Fibroblast of the aortic adventitia (primary cell): Measurements from ENCODE around the gene PRRT2. TPM values are rescaled to one million over a fixed set of nuclear protein-coding genes. Genes with fewer than 3 reads are reported as not detected.
A peak's percentile ranks its signal among the peaks of the same experiment; 100 is the strongest.

ENCODE experiments used
- DNase-seq: peaks from one replicate; pipeline ENCODE4 v3.0.0-alpha.2; 2010; ENCODE audit warnings: low read depth
- H3K4me3 ChIP-seq: 2 replicates; pipeline ENCODE4 v1.5.1; 2011; ENCODE audit warnings: low read depth, mild to moderate bottlenecking, control low read depth, low read length, moderate library complexity
- total RNA-seq: library from RNA; depleted of rRNA; stranded (reverse); fragments of >200 nt; gene quantifications from 2 replicates; pipeline ENCODE4 v1.2.3, GENCODE V29; 2012; ENCODE audit warnings: low replicate concordance
- TF ChIP-seq, protein P1 (sequence below): IDR thresholded peaks from 2 replicates; pipeline ENCODE4 v1.5.1; 2011; ENCODE audit warnings: mild to moderate bottlenecking, low read length, control low read depth, inconsistent platforms; ENCODE audit not compliant: insufficient read depth

Gene PRRT2
- total RNA-seq, 1 donor, result 7.7 TPM

DNA sequence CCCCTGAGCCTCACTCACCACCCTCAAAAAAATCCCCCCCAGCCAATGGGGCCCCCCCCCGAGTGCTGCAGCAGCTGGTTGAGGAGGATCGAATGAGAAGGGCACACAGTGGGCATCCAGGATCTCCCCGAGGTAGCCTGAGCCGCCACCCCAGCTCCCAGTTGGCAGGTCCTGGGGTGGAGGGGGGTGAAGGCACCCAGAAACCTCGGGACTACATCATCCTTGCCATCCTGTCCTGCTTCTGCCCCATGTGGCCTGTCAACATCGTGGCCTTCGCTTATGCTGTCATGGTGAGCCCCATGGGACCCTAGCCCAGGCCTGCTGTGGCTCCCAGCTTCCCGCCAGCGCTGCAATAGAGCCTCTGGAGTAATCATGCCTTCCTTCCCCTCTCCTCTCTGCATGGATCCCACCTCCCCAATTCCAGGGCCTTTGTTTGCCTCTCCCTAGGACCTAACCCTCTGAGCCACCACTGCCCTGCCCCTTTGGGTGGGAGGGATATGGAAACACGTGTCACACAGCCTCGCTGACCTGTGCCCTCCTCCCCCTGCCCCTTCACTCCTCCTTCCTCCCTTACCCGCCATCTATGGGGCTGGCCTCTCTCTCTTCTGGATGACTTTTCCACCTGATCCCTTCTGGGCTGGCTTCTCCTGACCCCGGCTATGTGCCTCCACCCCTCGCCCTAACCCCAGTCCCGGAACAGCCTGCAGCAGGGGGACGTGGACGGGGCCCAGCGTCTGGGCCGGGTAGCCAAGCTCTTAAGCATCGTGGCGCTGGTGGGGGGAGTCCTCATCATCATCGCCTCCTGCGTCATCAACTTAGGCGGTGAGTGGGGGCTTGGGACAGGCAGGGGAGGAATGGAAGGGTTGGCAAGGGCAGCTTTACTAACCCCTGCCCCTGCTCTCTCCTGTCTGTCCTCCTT lies 1.9 kb downstream of the PRRT2 start:
- DNase-seq, result no peak
- TF ChIP-seq, protein P1, sequence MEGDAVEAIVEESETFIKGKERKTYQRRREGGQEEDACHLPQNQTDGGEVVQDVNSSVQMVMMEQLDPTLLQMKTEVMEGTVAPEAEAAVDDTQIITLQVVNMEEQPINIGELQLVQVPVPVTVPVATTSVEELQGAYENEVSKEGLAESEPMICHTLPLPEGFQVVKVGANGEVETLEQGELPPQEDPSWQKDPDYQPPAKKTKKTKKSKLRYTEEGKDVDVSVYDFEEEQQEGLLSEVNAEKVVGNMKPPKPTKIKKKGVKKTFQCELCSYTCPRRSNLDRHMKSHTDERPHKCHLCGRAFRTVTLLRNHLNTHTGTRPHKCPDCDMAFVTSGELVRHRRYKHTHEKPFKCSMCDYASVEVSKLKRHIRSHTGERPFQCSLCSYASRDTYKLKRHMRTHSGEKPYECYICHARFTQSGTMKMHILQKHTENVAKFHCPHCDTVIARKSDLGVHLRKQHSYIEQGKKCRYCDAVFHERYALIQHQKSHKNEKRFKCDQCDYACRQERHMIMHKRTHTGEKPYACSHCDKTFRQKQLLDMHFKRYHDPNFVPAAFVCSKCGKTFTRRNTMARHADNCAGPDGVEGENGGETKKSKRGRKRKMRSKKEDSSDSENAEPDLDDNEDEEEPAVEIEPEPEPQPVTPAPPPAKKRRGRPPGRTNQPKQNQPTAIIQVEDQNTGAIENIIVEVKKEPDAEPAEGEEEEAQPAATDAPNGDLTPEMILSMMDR, result no peak
- H3K4me3 ChIP-seq, result peak overlapping the region; percentile 22

DNA sequence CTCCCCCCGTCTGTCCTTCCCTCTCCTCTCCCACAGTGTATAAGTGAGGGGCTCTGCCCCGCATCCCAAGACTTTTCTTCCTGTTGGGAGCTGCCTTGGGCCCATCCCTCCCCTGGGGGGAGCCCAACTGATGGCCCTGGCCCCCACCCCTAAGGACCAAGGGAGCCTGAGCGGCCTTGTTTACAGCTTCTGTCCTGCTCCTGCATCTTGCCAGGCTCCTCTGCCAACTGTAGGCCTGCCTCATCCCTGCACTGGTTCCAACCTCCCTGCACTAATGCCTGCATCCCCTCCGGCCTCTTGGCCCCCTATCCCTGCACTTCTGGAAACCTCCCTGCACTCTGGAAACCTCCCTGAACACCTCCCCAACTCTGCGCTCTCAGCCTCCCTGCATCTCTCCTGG lies 2.6 kb downstream of the PRRT2 start:
- peak overlapping the region; percentile 57 for H3K4me3 ChIP-seq
- TF ChIP-seq, protein P1, result no peak
- no peak for DNase-seq

DNA sequence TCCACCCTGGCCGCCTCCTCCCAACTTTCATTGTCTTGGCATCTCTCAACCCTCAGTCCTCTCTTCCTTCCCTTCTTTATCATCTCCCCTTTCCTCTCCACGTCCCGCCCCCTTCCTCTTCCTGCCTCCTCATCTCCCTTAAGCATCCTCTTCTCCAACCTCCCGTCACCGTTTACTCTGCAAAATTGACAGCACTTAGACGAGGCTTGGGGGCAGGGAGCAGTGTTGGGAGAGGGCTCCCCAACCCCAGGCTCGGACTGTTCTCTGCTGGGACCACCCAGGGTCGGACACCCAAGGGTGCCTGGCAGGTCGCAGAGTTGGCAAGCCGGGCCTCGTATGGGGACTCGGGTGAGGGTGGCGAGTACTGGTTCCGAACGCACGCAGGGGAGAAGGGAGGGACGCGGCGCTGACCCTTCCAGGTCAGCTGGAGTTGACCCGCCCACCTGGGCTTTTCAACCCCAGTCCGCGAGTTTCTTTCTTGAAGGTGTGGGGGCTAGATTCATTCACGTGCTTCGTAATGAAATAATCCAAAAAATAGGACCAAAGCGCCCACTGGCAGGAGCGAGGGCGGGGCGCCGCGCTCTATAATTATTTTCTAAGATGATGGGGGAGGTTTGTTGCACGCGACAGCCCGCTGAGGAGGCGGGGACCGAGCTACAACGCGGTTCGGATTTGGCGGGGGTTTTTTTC lies 3.2 kb downstream of the PRRT2 start:
- TF ChIP-seq, protein P1, result no peak
- DNase-seq, result no peak
- H3K4me3 ChIP-seq, result peak overlapping the region; percentile 57

DNA sequence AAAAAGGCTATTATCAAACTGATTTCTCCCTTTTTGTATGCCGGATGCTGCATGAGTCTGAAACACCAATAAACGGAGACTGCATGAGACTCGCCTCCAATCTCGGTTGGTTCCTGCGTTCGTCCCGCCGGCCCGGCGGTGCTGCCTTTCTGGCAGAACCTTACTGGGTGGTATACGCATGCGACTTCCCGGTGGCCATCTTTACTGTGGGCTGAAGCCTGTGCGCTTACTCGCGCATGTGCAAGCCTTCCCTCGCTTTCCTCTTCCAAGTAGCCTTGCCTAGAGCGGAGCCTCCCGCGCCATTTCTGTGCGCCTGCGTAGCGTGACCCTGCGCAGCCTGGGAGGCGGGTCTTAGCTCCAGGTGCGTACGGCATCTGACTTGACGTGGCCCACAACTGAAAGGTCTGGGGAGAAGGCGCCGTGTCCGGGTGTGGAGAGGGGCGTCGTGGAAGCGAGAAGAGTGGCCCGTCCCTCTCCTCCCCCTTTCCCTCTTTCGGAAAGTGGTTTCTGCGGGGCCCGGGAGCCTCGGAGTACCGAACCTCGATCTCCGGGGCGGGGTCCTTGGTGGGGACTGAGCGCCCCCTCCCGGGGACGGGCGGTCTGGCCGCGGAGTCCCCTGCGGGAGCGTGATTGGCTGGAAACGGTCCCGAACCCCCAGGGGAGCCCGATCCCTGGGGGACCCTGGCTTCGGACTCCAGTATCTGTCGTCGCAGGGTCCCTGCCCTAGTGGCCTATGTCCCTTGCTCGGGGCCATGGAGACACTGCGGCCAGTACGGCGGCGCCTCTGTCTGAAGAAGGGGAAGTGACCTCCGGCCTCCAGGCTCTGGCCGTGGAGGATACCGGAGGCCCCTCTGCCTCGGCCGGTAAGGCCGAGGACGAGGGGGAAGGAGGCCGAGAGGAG lies 4.0 kb downstream of the PRRT2 start, which contains the start of gene PAGR1:
Gene PAGR1 (plus strand): TSS at position 360 of the 901 bp plus-strand sequence. CDS start 374 bp downstream, at position 734.
- H3K4me3 ChIP-seq, result peak within 1 kb of the TSS; percentile 86
- DNase-seq, result peak; percentile 100
- TF ChIP-seq, protein P1, result peak; percentile 79

DNA sequence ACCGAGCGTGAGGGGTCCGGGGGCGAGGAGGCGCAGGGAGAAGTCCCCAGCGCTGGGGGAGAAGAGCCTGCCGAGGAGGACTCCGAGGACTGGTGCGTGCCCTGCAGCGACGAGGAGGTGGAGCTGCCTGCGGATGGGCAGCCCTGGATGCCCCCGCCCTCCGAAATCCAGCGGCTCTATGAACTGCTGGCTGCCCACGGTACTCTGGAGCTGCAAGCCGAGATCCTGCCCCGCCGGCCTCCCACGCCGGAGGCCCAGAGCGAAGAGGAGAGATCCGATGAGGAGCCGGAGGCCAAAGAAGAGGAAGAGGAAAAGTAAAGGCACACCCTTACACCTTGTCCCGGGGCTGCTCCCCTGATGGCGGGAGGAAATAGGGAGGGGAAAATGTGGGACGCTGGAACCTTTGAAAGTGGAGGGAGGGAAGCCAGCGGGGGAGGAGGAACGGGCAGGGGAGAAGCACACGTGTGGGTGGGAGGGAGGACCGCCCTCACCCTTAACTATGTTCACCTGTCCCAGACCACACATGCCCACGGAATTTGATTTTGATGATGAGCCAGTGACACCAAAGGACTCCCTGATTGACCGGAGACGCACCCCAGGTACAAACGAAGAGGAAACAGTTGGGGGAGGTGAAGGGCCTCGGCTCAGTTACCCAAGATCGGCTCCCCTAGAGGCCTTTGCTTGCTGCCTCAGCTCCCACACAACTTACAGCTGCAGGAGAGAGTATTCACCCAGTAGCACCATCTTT lies 4.9 kb downstream of the PRRT2 start:
- peak; percentile 58 for DNase-seq
- TF ChIP-seq, protein P1, result peak; percentile 40
- peak overlapping the region; percentile 86 for H3K4me3 ChIP-seq
